Smooth muscle cell (in vitro differentiated cells): ENCODE results near the gene PMEPA1. TPM values are rescaled to one million over a fixed set of nuclear protein-coding genes. Genes with fewer than 3 reads are reported as not detected.

Source experiments
- DNase-seq: peaks from one replicate; lab custom pipeline; 2025; ENCODE audit not compliant: unreplicated experiment; lab: John Stamatoyannopoulos, UW
- H2AFZ ChIP-seq: fragments of 200-600 bp; sonication (generic); 2 replicates; pipeline ENCODE4 v1.6.0; 2016; ENCODE audit warnings: antibody characterized with exemption, low read depth, mild to moderate bottlenecking
- H3F3A ChIP-seq: fragments of 200-600 bp; sonication (generic); 2 replicates; pipeline ENCODE4 v1.6.0; 2017; ENCODE audit warnings: antibody characterized with exemption, low read depth
- H3K27ac ChIP-seq: fragments of 200-600 bp; sonication (generic); 2 replicates; pipeline ENCODE4 v1.5.1; 2016; ENCODE audit warnings: low read depth, mild to moderate bottlenecking
- H3K27me3 ChIP-seq: fragments of 200-600 bp; sonication (generic); 2 replicates; pipeline ENCODE4 v1.6.1; 2016; ENCODE audit warnings: low read depth, mild to moderate bottlenecking
- H3K36me3 ChIP-seq: fragments of 200-600 bp; sonication (generic); 2 replicates; pipeline ENCODE4 v1.5.1; 2016; ENCODE audit warnings: low read depth
- H3K4me1 ChIP-seq: fragments of 200-600 bp; sonication (generic); 2 replicates; pipeline ENCODE4 v1.5.1; 2016; ENCODE audit warnings: low read depth
- H3K4me2 ChIP-seq: fragments of 200-600 bp; sonication (generic); 2 replicates; pipeline ENCODE4 v1.6.0; 2016; ENCODE audit warnings: mild to moderate bottlenecking
- H3K4me3 ChIP-seq: fragments of 200-600 bp; sonication (generic); 2 replicates; pipeline ENCODE4 v1.5.1; 2016; ENCODE audit warnings: mild to moderate bottlenecking
- H3K79me2 ChIP-seq: fragments of 200-600 bp; sonication (generic); 2 replicates; pipeline ENCODE4 v1.6.0; 2016; ENCODE audit warnings: low read depth, mild to moderate bottlenecking
- H3K9ac ChIP-seq: fragments of 200-600 bp; sonication (generic); 2 replicates; pipeline ENCODE4 v1.6.0; 2016; ENCODE audit warnings: low read depth
- H3K9me3 ChIP-seq: fragments of 200-600 bp; sonication (generic); replicated peaks from 2 replicates; pipeline ENCODE4 v1.5.1; 2016; ENCODE audit warnings: low read depth
- H4K20me1 ChIP-seq: fragments of 200-600 bp; sonication (generic); 2 replicates; pipeline ENCODE4 v1.6.0; 2016; ENCODE audit warnings: low read depth
- CTCF ChIP-seq: fragments of 200-600 bp; sonication (generic); IDR thresholded peaks from 2 replicates; pipeline ENCODE4 v1.5.1; 2017; ENCODE audit warnings: borderline replicate concordance, mild to moderate bottlenecking, antibody characterized with exemption; ENCODE audit not compliant: insufficient read depth, poor library complexity, severe bottlenecking
- WGBS: methylation state at CpG from one replicate; pipeline ENCODE4 v1.1.7; 2016; ENCODE audit warnings: low lambda C conversion rate; 5-methylcytosine and 5-hydroxymethylcytosine counted together
- polyA plus RNA-seq: library from polyadenylated mRNA; unstranded; fragments of >200 nt; fragmentation: Nextera tagmentation; extraction: Ambion mirVana; gene quantifications from 2 replicates; pipeline ENCODE4 v1.2.1, GENCODE V29; 2016
- total RNA-seq: library from RNA; depleted of rRNA; stranded (reverse); fragments of >200 nt; gene quantifications from 2 replicates; pipeline ENCODE4 v1.2.3, GENCODE V29; 2014

The PMEPA1 gene
- total and polyA plus RNA-seq, 2 experiments from 2014 or later, result 37.2 to 81.9 TPM

DNA sequence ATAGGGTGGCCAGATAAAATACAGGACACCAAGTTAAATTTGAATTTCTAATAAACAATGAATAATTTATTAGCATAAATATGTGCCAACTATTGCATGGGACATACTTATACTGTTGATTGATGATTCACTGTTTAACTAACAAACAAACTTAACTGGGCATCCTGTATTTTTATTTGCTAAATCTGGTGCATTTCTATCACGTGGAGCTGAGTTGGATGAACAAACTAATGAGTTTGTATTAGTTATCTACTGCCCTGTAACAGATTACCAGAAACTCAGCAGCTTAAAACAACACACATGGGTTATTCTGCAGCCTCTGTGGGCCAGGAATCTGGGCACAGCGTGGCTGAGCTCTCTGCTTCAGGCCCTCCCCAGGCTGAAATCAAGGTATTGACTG is 28.2 kb upstream of the PMEPA1 start:
- Histone ChIP-seq H3K79me2 (no peaks in the 10 kb centered on the region), H2AFZ (no peak overlapping the region), H4K20me1 (no peaks in the 10 kb centered on the region), H3K4me3 (no peak overlapping the region), H3K36me3 (no peaks in the 10 kb centered on the region), H3K9me3 (no peaks in the 10 kb centered on the region), H3K27ac (no peak overlapping the region), H3K4me2 (peak overlapping the region; percentile 7), H3K9ac (no peak overlapping the region), H3F3A (no peaks in the 10 kb centered on the region), H3K4me1 (no peaks in the 10 kb centered on the region), H3K27me3 (no peaks in the 10 kb centered on the region)
- DNase-seq, result no peak
- WGBS, result 54% methylated on average over 2 of the region's 2 CpGs
- TF ChIP-seq CTCF, result no peak

- H3K79me2 ChIP-seq, result no peaks in the 10 kb centered on the region
- H4K20me1 ChIP-seq, result no peaks in the 10 kb centered on the region
- no peaks in the 10 kb centered on the region for H3F3A ChIP-seq
- no peak overlapping the region for H3K4me3 ChIP-seq
- DNase-seq, result no peak
- no peak overlapping the region for H3K9ac ChIP-seq
- no peak overlapping the region for H3K4me2 ChIP-seq
- H3K36me3 ChIP-seq, result no peaks in the 10 kb centered on the region
- H3K9me3 ChIP-seq, result no peaks in the 10 kb centered on the region
- H3K4me1 ChIP-seq, result no peaks in the 10 kb centered on the region
- no peak overlapping the region for H2AFZ ChIP-seq
- H3K27ac ChIP-seq, result no peak overlapping the region
- TF ChIP-seq CTCF, result no peak
- no peaks in the 10 kb centered on the region for H3K27me3 ChIP-seq
- 94% methylated on average over 4 of the region's 4 CpGs for WGBS
Measured at GRCh38 chr20:57737349-57737748, 27.5 kb upstream of the PMEPA1 start.

GRCh38 chr20:57736738-57737347 is 27.0 kb upstream of the PMEPA1 start:
- Histone ChIP-seq H3K36me3 (no peaks in the 10 kb centered on the region), H3K4me1 (no peaks in the 10 kb centered on the region), H2AFZ (no peak overlapping the region), H4K20me1 (no peaks in the 10 kb centered on the region), H3K9ac (no peak overlapping the region), H3F3A (no peaks in the 10 kb centered on the region), H3K27me3 (no peaks in the 10 kb centered on the region), H3K27ac (no peak overlapping the region), H3K4me3 (no peak overlapping the region), H3K79me2 (no peaks in the 10 kb centered on the region), H3K9me3 (no peaks in the 10 kb centered on the region), H3K4me2 (no peak overlapping the region)
- DNase-seq, result no peak
- WGBS, result 86% methylated on average over 10 of the region's 10 CpGs
- TF ChIP-seq CTCF, result no peak
